MM.1S (cell line): ENCODE measurements around the gene MT1M.

ENCODE experiments used
- DNase-seq: peaks from one replicate; pipeline ENCODE4 v3.0.0-alpha.2; 2015
- H2AFZ ChIP-seq: fragments of 300-600 bp; sonication (generic); 2 replicates; pipeline ENCODE4 v1.6.0; 2016; ENCODE audit warnings: antibody characterized with exemption, low read length
- H3F3A ChIP-seq: fragments of 300-600 bp; sonication (generic); 2 replicates; pipeline ENCODE4 v1.6.1; 2016; ENCODE audit warnings: mild to moderate bottlenecking, antibody characterized with exemption, low read length, moderate library complexity, mixed read lengths; ENCODE audit not compliant: insufficient read depth
- H3K27ac ChIP-seq: fragments of 300-600 bp; sonication (generic); 2 replicates; pipeline ENCODE4 v1.5.1; 2016; ENCODE audit warnings: mild to moderate bottlenecking, low read length
- H3K27me3 ChIP-seq: fragments of 300-600 bp; sonication (generic); replicated peaks from 2 replicates; pipeline ENCODE4 v1.6.0; 2016; ENCODE audit warnings: low read length; ENCODE audit not compliant: insufficient read depth
- H3K36me3 ChIP-seq: fragments of 300-600 bp; sonication (generic); replicated peaks from 2 replicates; pipeline ENCODE4 v1.6.1; 2016; ENCODE audit warnings: mild to moderate bottlenecking, low read length, mixed read lengths; ENCODE audit not compliant: insufficient read depth
- H3K4me1 ChIP-seq: fragments of 300-600 bp; sonication (generic); 2 replicates; pipeline ENCODE4 v1.6.1; 2016; ENCODE audit warnings: low read length, mixed read lengths
- H3K4me2 ChIP-seq: fragments of 300-600 bp; sonication (generic); 2 replicates; pipeline ENCODE4 v1.6.0; 2016; ENCODE audit warnings: low read depth, low read length
- H3K4me3 ChIP-seq: fragments of 300-600 bp; sonication (generic); 2 replicates; pipeline ENCODE4 v1.5.1; 2016; ENCODE audit warnings: low read length, mixed read lengths
- H3K79me2 ChIP-seq: fragments of 300-600 bp; sonication (generic); 2 replicates; pipeline ENCODE4 v1.6.1; 2016; ENCODE audit warnings: mixed run types, low read length, mixed read lengths
- H3K9ac ChIP-seq: fragments of 300-600 bp; sonication (generic); 2 replicates; pipeline ENCODE4 v1.6.1; 2016; ENCODE audit warnings: low read length, mixed read lengths
- H3K9me2 ChIP-seq: fragments of 300-600 bp; sonication (generic); replicated peaks from 2 replicates; pipeline ENCODE4 v1.6.1; 2016; ENCODE audit warnings: mild to moderate bottlenecking, low read length, mixed read lengths; ENCODE audit not compliant: insufficient read depth
- H3K9me3 ChIP-seq: fragments of 300-600 bp; sonication (generic); replicated peaks from 2 replicates; pipeline ENCODE4 v1.6.1; 2016; ENCODE audit warnings: mild to moderate bottlenecking, low read length, mixed read lengths; ENCODE audit not compliant: insufficient read depth
- H4K20me1 ChIP-seq: fragments of 300-600 bp; sonication (generic); 2 replicates; pipeline ENCODE4 v1.6.1; 2016; ENCODE audit warnings: mild to moderate bottlenecking, low read length, moderate library complexity, mixed read lengths; ENCODE audit not compliant: insufficient read depth
- CTCF ChIP-seq: fragments of 300-600 bp; sonication (generic); IDR thresholded peaks from 2 replicates; pipeline ENCODE4 v1.5.1; 2016; ENCODE audit warnings: antibody characterized with exemption, low read length, mixed read lengths
- EZH2 ChIP-seq: fragments of 300-600 bp; sonication (generic); optimal IDR thresholded peaks from 2 replicates; pipeline ENCODE3; 2017; ENCODE audit warnings: low read depth, mild to moderate bottlenecking, antibody characterized with exemption, low read length, mixed read lengths
- EZH2phosphoT487 ChIP-seq: fragments of 300-600 bp; sonication (generic); IDR thresholded peaks from 2 replicates; pipeline ENCODE4 v1.6.1; 2018; ENCODE audit warnings: antibody characterized with exemption, low read length

Gene MT1M

GRCh38 chr16:56649820-56650219 is 17.4 kb downstream of the MT1M start:
- no peak for DNase-seq
- H3K9me2 ChIP-seq = no peaks in the 10 kb centered on the region
- no peak overlapping the region for H3K4me3 ChIP-seq
- peaks cover 49% of the 10 kb centered on the region for H3K27me3 ChIP-seq
- no peaks in the 10 kb centered on the region for H3K79me2 ChIP-seq
- no peak overlapping the region for H3K9ac ChIP-seq
- H3K9me3 ChIP-seq = no peaks in the 10 kb centered on the region
- no peak overlapping the region for H2AFZ ChIP-seq
- TF ChIP-seq EZH2phosphoT487 = no peak
- TF ChIP-seq EZH2 = no peak
- TF ChIP-seq CTCF = no peak
- no peaks in the 10 kb centered on the region for H3K36me3 ChIP-seq
- no peaks in the 10 kb centered on the region for H3K4me1 ChIP-seq
- no peak overlapping the region for H3K27ac ChIP-seq
- H4K20me1 ChIP-seq = no peaks in the 10 kb centered on the region
- no peak overlapping the region for H3K4me2 ChIP-seq
- no peaks in the 10 kb centered on the region for H3F3A ChIP-seq

GRCh38 chr16:56651586-56651985 is 19.1 kb downstream of the MT1M start, which contains the start of gene MT1B:
Gene MT1B (plus strand): TSS chr16:56651886. CDS start chr16:56651954, 68 bp downstream.
- Histone ChIP-seq H3K79me2 (no peaks in the 10 kb centered on the region), H3F3A (no peaks in the 10 kb centered on the region), H3K9ac (no peak within 1 kb of the TSS), H4K20me1 (no peaks in the 10 kb centered on the region), H3K27me3 (peaks cover 50% of the 10 kb centered on the region), H2AFZ (no peak within 1 kb of the TSS), H3K9me3 (no peaks in the 10 kb centered on the region), H3K4me2 (no peak within 1 kb of the TSS), H3K27ac (no peak within 1 kb of the TSS), H3K9me2 (no peaks in the 10 kb centered on the region), H3K4me1 (no peaks in the 10 kb centered on the region), H3K4me3 (no peak within 1 kb of the TSS), H3K36me3 (no peaks in the 10 kb centered on the region)
- DNase-seq = no peak
- TF ChIP-seq CTCF = no peak
- no peak for TF ChIP-seq EZH2
- TF ChIP-seq EZH2phosphoT487 = no peak

- Histone ChIP-seq H3K9me2 (no peaks in the 10 kb centered on the region), H3K4me3 (no peak overlapping the region), H2AFZ (no peak overlapping the region), H3K27me3 (peaks cover 45% of the 10 kb centered on the region), H3K4me1 (no peaks in the 10 kb centered on the region), H4K20me1 (no peaks in the 10 kb centered on the region), H3K9me3 (no peaks in the 10 kb centered on the region), H3F3A (no peaks in the 10 kb centered on the region), H3K4me2 (no peak overlapping the region), H3K27ac (no peak overlapping the region), H3K79me2 (no peaks in the 10 kb centered on the region), H3K9ac (no peak overlapping the region), H3K36me3 (no peaks in the 10 kb centered on the region)
- DNase-seq = no peak
- TF ChIP-seq EZH2phosphoT487 (no peak), EZH2 (no peak), CTCF (no peak)
Observed at GRCh38 chr16:56652600-56652999, 20.1 kb downstream of the MT1M start.
